A172 (cell line): Measurements from ENCODE around the gene KLHL15. TPM values are rescaled to one million over a fixed set of nuclear protein-coding genes. Genes with fewer than 3 reads are reported as not detected.
"Not testable (repeated sequence)": the region's sequence is repeated elsewhere in the genome, so short reads cannot be mapped to it uniquely, and the experiment has no call there.

Experiments used
- DNase-seq: peaks from one replicate; pipeline ENCODE4 v3.0.0-alpha.2; 2015; ENCODE audit warnings: low spot score
- total RNA-seq: library from RNA; depleted of rRNA; stranded (reverse); fragments of >200 nt; shearing (Covaris generic); gene quantifications from 2 replicates; pipeline ENCODE4 v1.2.3, GENCODE V29; 2014; rRNA removed

Gene KLHL15, protein sequence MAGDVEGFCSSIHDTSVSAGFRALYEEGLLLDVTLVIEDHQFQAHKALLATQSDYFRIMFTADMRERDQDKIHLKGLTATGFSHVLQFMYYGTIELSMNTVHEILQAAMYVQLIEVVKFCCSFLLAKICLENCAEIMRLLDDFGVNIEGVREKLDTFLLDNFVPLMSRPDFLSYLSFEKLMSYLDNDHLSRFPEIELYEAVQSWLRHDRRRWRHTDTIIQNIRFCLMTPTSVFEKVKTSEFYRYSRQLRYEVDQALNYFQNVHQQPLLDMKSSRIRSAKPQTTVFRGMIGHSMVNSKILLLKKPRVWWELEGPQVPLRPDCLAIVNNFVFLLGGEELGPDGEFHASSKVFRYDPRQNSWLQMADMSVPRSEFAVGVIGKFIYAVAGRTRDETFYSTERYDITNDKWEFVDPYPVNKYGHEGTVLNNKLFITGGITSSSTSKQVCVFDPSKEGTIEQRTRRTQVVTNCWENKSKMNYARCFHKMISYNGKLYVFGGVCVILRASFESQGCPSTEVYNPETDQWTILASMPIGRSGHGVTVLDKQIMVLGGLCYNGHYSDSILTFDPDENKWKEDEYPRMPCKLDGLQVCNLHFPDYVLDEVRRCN
- 10.9 and 13.1 TPM in 2 replicates for total RNA-seq

GRCh38 chrX:24027086-24027485 lies at the start of gene KLHL15:
Gene KLHL15, minus strand, starts transcription at chrX:24027186. Its CDS starts 20,493 bp downstream, at chrX:24006693.
- DNase-seq: no peak

DNA sequence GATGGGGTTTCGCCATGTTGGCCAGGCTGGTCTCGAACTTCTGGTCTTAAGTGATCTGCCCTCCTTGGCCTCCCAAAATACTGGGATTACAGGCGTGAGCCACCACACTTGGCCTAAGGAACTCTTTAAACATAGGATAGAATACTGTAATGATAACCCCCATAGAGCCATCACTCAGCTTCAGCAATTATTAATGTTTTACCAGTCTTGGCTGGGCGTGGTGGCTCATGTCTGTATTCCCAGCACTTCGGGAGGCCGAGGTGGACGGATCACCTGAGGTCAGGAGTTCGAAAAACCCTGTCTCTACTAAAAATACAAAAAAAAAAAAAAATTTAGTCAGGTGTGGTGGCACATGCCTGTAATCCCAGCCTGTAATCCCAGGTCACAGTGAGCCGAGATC lies 42.9 kb upstream of the KLHL15 start:
- DNase-seq: no peak

DNA sequence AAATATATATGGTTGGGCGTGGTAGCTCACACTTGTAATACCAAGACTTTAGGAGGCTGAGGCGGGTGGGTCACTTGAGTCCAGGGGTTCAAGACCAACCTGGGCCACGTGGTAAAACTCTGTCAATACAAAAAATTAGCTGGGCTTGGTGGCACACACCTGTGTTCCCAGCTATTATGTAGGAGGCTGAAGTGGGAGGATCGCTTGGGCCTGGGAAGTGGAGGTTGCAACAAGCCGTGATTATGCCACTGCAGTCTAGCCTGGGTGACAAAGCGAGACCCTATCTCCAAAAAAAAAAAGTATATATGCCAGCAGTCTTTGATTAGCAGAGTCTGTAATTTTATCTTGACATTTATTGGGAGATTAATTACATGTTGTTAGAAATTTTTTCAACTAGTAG lies 36.5 kb upstream of the KLHL15 start:
- DNase-seq: no peak

DNA sequence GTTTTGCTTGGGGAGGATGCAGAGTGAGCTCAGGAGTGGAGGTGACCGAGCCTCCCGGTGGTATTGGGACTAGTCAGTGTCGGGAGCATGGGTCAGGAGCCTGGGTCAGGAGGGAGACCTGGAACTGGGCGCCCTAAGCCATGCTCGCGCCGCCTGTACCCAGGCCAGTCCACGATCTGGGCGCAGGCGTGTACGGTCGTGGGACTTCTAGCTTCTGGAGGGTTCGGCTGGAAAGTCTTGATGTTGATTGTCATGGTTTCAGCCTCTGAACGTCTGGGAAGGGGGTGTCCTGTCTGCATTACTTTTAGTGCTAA lies 28.0 kb upstream of the KLHL15 start:
- no peak for DNase-seq

- peak; percentile 96 for DNase-seq
Observed at GRCh38 chrX:24054182-24055042, 27.4 kb upstream of the KLHL15 start, which contains the start of gene EIF2S3. Gene EIF2S3, plus strand, starts transcription at chrX:24054956. Its CDS starts 13 bp downstream, at chrX:24054969.

DNA sequence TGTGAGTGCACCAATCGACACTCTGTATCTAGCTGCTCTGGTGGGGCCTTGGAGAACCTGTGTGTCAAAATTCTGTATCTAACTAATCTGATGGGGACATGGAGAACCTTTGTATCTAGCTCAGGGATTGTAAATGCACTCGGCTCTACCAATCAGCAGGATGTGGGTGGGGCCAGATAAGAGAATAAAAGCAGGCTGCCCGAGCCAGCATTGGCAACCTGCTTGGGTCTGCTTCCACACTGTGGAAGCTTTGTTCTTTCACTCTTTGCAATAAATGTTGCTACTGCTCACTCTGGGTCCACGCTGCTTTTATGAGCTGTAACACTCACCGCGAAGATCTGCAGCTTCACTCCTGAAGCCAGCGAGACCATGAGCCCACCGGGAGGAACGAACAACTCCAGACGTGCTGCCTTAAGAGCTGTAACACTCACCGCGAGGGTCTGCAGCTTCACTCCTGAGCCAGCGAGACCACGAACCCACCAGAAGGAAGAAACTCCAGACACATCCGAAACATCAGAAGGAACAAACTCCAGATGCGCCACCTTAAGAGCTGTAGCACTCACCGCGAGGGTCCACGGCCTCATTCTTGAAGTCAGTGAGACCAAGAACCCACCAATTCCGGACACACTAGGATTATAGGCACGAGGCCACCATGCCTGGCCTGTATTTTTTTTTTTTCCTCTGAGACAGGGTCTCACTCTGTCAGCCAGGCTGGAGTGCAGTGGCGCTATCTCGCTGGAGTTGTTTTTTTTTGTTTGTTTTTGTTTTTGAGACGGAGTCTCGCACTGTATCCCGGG lies 23.7 kb upstream of the KLHL15 start:
- not testable (repeated sequence) for DNase-seq

- DNase-seq: not testable (repeated sequence)
Observed at GRCh38 chrX:24049643-24050042, 22.7 kb upstream of the KLHL15 start.

GRCh38 chrX:24046060-24046459 lies 19.1 kb upstream of the KLHL15 start:
- not testable (repeated sequence) for DNase-seq

GRCh38 chrX:24037729-24038128 lies 10.7 kb upstream of the KLHL15 start:
- no peak for DNase-seq

- no peak for DNase-seq
Observed at GRCh38 chrX:24034485-24034884, 7.5 kb upstream of the KLHL15 start.

- no peak for DNase-seq
Observed at GRCh38 chrX:24030597-24030996, 3.6 kb upstream of the KLHL15 start.

DNA sequence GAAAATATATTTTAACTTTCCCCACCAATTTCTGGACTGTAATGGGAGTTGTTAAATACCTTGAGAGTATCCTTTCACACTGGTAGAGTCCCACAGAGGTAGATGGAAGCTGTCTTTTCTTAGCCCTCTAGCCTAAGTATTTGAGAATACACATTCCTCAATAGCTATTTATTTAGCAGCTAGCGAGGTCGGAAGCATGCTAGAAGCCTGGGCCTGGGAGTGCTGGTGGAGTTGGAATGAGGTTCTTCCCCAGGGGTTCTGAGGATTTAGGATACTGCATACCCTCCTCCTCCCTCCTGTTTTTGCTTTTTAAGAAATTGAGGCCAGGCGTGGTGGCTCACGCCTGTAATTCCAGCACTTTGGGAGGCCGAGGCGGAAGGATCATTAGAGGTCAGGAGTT lies 999 bp upstream of the KLHL15 start:
- no peak for DNase-seq

GRCh38 chrX:24026432-24026831 lies 554 bp downstream of the KLHL15 start:
- peak; percentile 28 for DNase-seq

DNA sequence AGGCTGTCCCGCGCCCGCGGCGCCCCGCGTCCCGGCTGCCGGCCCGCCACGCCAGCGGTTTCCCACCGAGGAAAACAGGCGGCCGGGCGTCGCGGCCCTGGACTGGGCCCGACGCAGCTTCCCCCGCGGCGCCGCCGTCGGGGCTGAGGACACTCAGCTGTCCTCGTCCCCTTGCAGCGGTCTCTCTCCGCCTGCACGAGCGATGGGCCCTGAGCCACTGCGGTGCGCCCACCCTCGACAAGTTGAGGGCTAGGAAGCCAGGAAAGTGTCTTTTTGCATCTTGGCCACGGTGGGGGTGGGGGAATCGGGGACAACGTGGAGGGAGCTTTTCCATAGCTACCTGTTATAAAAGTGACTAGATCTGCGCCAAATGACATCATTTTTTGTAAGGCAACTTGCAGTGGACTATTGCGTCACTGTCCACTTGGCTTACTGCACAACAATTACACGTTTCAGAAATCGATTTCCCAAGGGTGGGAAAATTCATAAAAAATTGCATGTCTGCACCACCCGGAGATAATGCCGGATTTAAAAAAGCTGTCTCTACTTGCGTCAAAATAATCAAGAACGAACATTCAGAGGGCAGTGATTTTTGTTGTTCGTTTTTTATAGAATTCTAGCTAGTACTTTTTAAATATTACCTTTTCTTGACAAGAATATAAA lies 1.1 kb downstream of the KLHL15 start:
- DNase-seq: peak; percentile 65

DNA sequence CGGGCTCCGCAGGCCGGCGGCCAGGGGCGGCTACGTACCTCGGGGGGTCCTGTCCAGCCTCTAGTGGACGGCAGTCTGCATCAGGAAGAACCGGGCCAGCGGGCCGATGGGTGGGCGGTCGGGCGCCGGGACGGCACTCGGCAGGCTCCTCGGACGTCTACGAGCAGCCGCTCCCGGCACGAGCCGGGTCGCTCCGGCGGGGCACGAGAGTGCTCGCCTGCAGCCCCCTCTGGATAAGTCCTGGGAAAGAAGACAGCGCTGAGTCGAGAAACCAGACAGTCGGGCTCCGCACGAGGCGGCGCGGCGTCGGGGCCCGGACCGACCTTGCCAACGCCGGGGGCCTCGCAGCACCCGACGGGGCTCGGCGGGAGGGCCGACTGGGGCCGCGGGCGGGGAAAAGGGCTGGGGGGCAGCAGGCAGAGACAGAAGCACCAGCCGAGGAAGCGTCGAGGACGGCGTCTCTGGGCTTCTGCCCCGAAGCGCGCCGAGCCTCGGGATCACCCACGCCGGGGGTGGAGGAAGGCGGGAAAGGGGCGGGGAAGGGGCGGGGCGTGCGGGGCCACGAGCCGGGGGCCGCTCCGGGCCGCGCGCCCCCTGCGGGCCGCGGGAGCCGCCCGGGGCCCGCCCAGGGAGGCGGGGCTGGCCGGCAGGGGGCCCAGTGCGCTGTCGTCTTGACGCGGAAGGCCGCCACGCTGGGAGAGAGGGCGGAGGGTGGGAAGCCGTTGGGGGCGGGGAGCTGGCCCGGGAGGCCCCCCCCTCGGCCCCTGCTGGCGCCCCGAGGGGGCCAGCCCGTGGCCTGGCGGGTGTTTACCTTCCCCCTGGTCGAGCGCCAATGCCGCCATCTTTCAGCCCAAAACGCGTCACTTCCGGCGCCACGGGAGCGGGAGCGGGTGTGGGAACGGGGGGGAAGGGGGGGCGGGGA lies 1.9 kb downstream of the KLHL15 start:
- DNase-seq: peak; percentile 84

DNA sequence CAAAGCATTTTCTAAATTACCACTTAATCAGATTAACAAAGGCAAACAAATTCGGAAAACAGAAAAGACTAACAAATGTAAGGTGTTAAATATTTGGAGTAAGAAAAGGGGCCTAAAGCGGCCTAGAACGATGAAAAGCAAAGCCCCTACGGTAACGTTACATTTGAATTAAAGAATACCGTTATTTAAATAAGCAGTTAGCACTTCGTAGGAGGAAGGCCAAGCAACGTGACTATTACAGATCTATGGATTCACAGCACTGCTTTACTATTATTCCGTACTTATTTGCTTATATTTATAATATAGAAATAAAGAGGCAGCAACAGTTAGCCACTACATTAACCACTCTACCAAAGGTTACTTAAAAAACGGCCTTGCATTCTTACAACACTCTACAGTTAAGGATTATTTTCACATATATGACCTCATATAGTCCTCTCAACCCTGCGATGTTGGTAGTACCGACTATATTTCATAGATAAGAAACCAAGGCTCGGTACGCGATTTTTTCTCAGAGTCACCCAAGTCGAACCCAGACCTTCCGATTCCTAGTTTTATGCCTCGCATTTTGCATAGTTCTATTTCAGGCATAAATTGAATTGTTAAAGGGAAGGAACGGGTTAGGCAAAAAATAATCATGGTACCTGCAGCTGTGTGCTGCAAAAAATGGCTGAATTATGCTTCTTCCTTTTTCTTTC lies 2.9 kb downstream of the KLHL15 start:
- DNase-seq: peak; percentile 26

DNA sequence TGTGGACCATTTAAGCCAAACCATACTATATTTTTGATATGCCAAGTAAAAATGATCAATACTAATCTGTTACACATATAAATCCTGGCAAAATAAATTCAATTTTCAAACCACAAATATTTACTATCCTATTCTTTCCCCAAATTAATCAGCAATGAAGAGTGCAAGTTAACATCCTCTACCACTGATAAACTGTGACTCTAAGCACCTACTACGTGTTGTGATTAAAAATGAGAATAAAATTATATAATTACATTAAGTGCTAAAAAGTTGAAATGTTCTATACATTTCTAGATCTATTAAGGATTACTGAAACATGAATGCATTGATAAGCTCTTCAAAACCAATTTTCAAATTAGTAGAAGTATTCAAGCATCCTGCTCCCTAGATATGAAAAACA lies 3.4 kb downstream of the KLHL15 start:
- DNase-seq: no peak

GRCh38 chrX:24020306-24020876 lies 6.6 kb downstream of the KLHL15 start:
- DNase-seq: no peak

GRCh38 chrX:24019448-24019847 lies 7.5 kb downstream of the KLHL15 start:
- no peak for DNase-seq
